Pancreas (tissue), 10 donors: Measurements from ENCODE around the gene MESD. TPM values are rescaled to one million over a fixed set of nuclear protein-coding genes. Genes with fewer than 3 reads are reported as not detected.

Experiments used
- ATAC-seq, 4 donors: fragments of 200-7000 bp; cut with Tn5 transposase; one replicate each; pipeline versions ENCODE4 v1.8.0 to v1.9.1; 2020; ENCODE audit warnings: mild to moderate bottlenecking in 4 of 4, moderate library complexity in 4 of 4
- DNase-seq, 6 donors: peaks; one replicate each; pipeline ENCODE4 v3.0.0-alpha.2; 2020
- FAIRE-seq: peaks from 2 replicates; lab custom pipeline; 2012; peaks lifted over from hg19 to GRCh38; lab: Jason Lieb, UNC
- H3K27ac ChIP-seq, 4 donors: fragments of 200-600 bp; sonication (generic); 1 replicate in 3 of 4; 2 replicates in 1 of 4; pipeline versions ENCODE4 v1.5.0 to v1.8.0; 2020
- H3K27me3 ChIP-seq, 4 donors: fragments of 200-600 bp; one replicate each; pipeline ENCODE4 v1.8.0; 2021
- H3K36me3 ChIP-seq, 3 donors: fragments of 200-600 bp; sonication (generic) in 1 of 3; one replicate each; pipeline versions ENCODE4 v1.5.0 to v1.8.0; 2020 to 2021
- H3K4me1 ChIP-seq, 3 donors: fragments of 200-600 bp; one replicate each; pipeline ENCODE4 v1.8.0; 2021
- H3K4me3 ChIP-seq, 4 donors: fragments of 200-600 bp; sonication (generic) in 2 of 4; one replicate each; pipeline versions ENCODE4 v1.5.0 to v1.8.0; 2020 to 2021
- H3K9me3 ChIP-seq, 4 donors: fragments of 200-600 bp; one replicate each; pipeline ENCODE4 v1.8.0; 2021
- CTCF ChIP-seq, 4 donors: fragments of 200-600 bp; sonication (generic) in 3 of 4; IDR thresholded peaks; one replicate each; pipeline versions ENCODE4 v1.5.0 to v1.8.0; 2021; ENCODE audit warnings: antibody characterized with exemption in 4 of 4
- WGBS, 2 donors: extraction: QIAGEN DNeasy Blood & Tissue Kit; methylation state at CpG; one replicate each; pipeline ENCODE4 v1.1.7; 2013; 5-methylcytosine and 5-hydroxymethylcytosine counted together
- intact Hi-C, 3 donors: fragments of 100-400 bp; cut with DNase I; formaldehyde crosslinking; loops; one replicate each; pipeline versions ENCODE4 v1.11.1 to v1.14.2; 2022
- polyA plus RNA-seq, 2 donors: library from polyadenylated mRNA; stranded (reverse); fragments of 200-250 nt; gene quantifications; one replicate each; pipeline ENCODE4 v1.2.3, GENCODE V29; 2013
- total RNA-seq, 6 donors: library from RNA; stranded (reverse); fragmentation: NEBNext Ultra II Directional in 4 of 6; extraction: Animal tissue kit (Norgen Biotek cat#: 25700) in 4 of 6; gene quantifications; one replicate each; pipeline versions ENCODE4 v1.2.1 to v1.2.4, GENCODE V29; 2021 to 2023
- donor health status: healthy with polysubstance abuse.
- donor health status: DM: no; HTN: no; CAD: no; lungs with moderate emphysema.
- donor health status: DM: no; HTN: no; CAD: no.
- donor health status: control.
- donor health status: control.
- donor health status: Bipolar disorder and iron deficiency.
- donor health status: DM: yes; HTN: yes; CAD: no.
- donor health status: DM: no; HTN: no; CAD: no.
- donor health status: DM: no; HTN: no; CAD: no.
- donor health status: DM: yes; HTN: yes; CAD: no.

Gene MESD
- total and polyA plus RNA-seq, 8 donors = 10.5 to 18.5 (median 13.1) TPM

GRCh38 chr15:80911821-80912220, 77.8 kb downstream of the MESD start:
- H3K9me3 ChIP-seq = no peaks in the 10 kb centered on the region
- no peaks in the 10 kb centered on the region for H3K27me3 ChIP-seq
- no peaks in the 10 kb centered on the region for H3K36me3 ChIP-seq
- H3K4me3 ChIP-seq = no peak overlapping the region
- TF ChIP-seq CTCF (IDR thresholded peaks at IDR 0.05) = no peak
- DNase-seq (no peak), FAIRE-seq (no peak), ATAC-seq (no peak)
- H3K27ac ChIP-seq = no peak overlapping the region
- intact Hi-C loops = no loop called here
- 96 to 100% methylated on average over 1 of the region's 1 CpG for WGBS, 2 donors
- H3K4me1 ChIP-seq = no peaks in the 10 kb centered on the region

- Histone ChIP-seq H3K36me3 (no peaks in the 10 kb centered on the region), H3K27me3 (no peaks in the 10 kb centered on the region), H3K9me3 (no peaks in the 10 kb centered on the region), H3K27ac (no peak overlapping the region), H3K4me3 (no peak overlapping the region), H3K4me1 (no peaks in the 10 kb centered on the region)
- no peak for FAIRE-seq
- ATAC-seq = peak in 1 of 4 donors; percentile 67
- intact Hi-C loops = no loop called here
- WGBS, 2 donors = 88 to 95% methylated on average over 11 of the region's 11 CpGs
- peak in 1 of 6 donors; percentile 26 for DNase-seq
- TF ChIP-seq CTCF (IDR thresholded peaks at IDR 0.05) = no peak
Measured at GRCh38 chr15:80906159-80906766, 83.4 kb downstream of the MESD start.

- no peak overlapping the region for H3K27ac ChIP-seq
- 87 to 94% methylated on average over 5 of the region's 5 CpGs for WGBS, 2 donors
- no peak overlapping the region for H3K4me3 ChIP-seq
- ATAC-seq = no peak
- H3K27me3 ChIP-seq = no peaks in the 10 kb centered on the region
- DNase-seq = no peak
- no peak for FAIRE-seq
- no peaks in the 10 kb centered on the region for H3K36me3 ChIP-seq
- TF ChIP-seq CTCF (IDR thresholded peaks at IDR 0.05) = no peak
- no peaks in the 10 kb centered on the region for H3K9me3 ChIP-seq
- H3K4me1 ChIP-seq = no peaks in the 10 kb centered on the region
- intact Hi-C loops = no loop called here
Measured at GRCh38 chr15:80904998-80905397, 84.6 kb downstream of the MESD start.

GRCh38 chr15:80902298-80902801, 87.3 kb downstream of the MESD start:
- TF ChIP-seq CTCF (IDR thresholded peaks at IDR 0.05) = no peak
- FAIRE-seq = no peak
- no peak for DNase-seq

GRCh38 chr15:80898040-80898439, 91.6 kb downstream of the MESD start:
- H3K36me3 ChIP-seq = no peaks in the 10 kb centered on the region
- DNase-seq (no peak), ATAC-seq (no peak), FAIRE-seq (no peak)
- intact Hi-C loops = no loop called here
- H3K27ac ChIP-seq = no peak overlapping the region
- WGBS, 2 donors = 77 to 81% methylated on average over 2 of the region's 2 CpGs
- no peak for TF ChIP-seq CTCF (IDR thresholded peaks at IDR 0.05)
- H3K9me3 ChIP-seq = no peaks in the 10 kb centered on the region
- H3K4me3 ChIP-seq = no peak overlapping the region
- H3K4me1 ChIP-seq = no peaks in the 10 kb centered on the region
- H3K27me3 ChIP-seq = no peaks in the 10 kb centered on the region

More at GRCh38 chr15:80902298-80902801, 87.3 kb downstream of the MESD start:
- Histone ChIP-seq H3K27ac (no peak overlapping the region), H3K9me3 (no peaks in the 10 kb centered on the region), H3K36me3 (no peaks in the 10 kb centered on the region), H3K4me3 (no peak overlapping the region), H3K4me1 (no peaks in the 10 kb centered on the region), H3K27me3 (no peaks in the 10 kb centered on the region)
- 92 to 98% methylated on average over 10 of the region's 10 CpGs for WGBS, 2 donors
- ATAC-seq = no peak
- intact Hi-C loops = no loop called here
